Fibroblast of skin of scalp (primary cell): Measurements from ENCODE around the gene GABPB2.

Experiments used
- DNase-seq: peaks from one replicate; pipeline ENCODE4 v3.0.0-alpha.2; 2013

GABPB2 gene

GRCh38 chr1:151133018-151133806, 62.7 kb downstream of the GABPB2 start:
- DNase-seq = no peak

DNA sequence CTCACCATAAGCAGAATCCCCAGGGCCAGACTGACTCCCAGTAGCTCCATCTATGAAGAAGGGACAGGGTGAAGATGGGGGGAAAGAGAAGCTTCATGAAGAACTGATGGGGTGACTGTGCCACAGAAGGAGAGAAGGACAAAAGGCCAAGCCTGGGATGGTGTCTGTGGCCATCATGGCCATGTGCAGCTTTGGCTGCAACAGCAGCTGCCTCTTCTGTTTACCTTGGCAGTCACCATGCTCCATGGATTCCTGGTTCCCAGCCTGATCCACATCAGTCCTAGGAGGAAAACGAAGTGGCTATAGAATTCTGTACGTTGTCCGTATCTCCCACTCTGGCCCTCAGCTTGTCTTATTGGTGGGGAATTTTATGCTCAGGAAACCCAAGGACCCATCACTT, 63.8 kb downstream of the GABPB2 start:
- no peak for DNase-seq

GRCh38 chr1:151134991-151135390, 64.4 kb downstream of the GABPB2 start:
- no peak for DNase-seq

DNA sequence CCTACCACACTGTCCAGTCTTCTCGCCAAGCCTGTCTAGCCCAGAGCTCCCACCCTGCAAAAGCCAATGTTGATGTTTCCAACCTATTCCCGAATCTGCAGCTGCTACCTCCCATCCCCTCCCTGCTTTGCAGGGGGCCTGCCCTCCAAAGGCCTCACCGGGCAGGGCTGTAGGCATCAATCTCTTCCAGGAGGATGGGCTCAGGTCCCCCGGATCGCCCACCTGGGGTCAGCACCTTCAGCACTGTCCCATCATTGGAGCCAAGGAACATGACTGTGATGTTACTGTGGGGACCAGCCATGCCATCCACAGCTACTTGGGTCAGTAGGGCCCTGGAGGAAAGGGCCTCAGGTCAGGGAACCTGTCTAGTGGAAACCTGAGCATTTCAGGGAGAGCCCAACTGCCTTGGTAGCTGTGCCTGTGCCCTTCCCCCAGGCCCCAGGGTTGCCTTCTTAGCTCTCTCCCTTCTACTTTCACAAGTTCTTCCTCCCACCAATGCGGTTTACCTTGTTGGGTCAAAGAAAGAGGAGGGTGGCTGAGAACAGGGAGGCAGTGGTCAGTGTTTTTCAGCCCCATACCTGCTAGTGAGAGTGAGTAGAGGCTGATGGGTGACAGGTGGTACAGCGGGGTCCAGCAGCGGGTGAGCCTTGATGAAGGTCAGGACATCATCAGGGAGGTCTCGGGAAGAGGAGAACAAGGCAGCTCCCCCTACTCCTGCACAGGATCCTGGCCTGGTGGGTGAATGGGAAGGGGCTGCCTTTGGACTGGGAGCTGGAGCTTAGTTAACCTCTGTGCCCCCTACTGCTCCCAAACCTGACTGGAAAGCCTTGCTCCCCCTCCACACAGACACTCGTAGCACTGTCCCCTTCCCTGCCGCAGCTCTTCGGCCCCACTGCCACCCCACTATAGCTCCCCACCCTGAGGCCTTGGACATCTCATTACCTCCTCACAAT, 65.1 kb downstream of the GABPB2 start:
- no peak for DNase-seq

GRCh38 chr1:151137789-151138188, 67.2 kb downstream of the GABPB2 start:
- no peak for DNase-seq

DNA sequence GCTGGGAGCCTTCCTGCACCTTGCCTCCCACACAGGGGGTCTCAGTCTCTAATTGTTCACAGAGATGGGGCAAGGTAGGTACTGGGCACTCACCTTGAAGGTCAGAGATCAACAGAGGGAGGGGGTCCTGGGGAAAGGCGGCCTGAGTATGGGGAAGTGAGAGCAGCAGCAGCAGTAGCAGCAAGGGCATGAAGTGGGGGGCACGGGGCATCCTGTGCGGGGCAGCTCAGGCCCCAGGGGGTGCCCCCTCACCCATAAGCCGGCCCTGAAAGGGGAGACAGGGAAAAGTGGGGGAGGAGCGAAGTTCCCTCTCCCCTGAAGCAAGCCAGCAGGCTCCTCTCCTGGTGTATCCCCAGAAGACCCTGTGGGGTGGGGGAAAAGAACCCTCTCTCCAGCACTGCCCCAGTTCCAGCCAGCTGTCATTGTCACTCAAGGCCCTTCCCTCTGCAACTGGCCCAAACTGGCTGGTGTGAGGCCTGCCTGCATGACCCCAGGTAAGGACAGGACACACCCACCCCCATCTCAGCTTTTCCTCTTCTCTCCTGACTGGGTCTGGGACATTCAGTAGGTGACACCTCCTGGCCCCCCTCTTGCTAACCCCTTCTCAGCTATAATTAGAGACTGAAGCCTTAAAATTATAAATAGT, 72.0 kb downstream of the GABPB2 start:
- DNase-seq = no peak

DNA sequence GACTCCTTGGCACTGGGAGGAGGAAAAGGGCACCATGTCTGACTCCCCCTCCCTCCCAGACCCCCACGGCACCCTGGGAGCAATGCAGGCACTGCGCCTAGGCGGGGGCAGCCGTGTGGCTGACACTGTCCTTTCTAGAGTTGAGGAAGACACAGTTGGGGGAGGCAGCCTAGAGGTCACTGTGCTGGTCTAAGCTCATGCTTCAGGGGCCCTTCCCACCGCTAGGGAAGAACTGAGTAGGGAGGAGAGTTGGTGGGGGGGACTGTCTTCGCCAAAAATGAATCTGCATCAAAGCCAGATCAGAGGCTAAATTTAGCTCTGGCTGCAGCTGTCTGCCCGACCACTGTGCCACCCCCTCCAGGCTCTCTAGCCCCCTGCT, 72.5 kb downstream of the GABPB2 start:
- no peak for DNase-seq

GRCh38 chr1:151143986-151144385, 73.4 kb downstream of the GABPB2 start:
- no peak for DNase-seq

DNA sequence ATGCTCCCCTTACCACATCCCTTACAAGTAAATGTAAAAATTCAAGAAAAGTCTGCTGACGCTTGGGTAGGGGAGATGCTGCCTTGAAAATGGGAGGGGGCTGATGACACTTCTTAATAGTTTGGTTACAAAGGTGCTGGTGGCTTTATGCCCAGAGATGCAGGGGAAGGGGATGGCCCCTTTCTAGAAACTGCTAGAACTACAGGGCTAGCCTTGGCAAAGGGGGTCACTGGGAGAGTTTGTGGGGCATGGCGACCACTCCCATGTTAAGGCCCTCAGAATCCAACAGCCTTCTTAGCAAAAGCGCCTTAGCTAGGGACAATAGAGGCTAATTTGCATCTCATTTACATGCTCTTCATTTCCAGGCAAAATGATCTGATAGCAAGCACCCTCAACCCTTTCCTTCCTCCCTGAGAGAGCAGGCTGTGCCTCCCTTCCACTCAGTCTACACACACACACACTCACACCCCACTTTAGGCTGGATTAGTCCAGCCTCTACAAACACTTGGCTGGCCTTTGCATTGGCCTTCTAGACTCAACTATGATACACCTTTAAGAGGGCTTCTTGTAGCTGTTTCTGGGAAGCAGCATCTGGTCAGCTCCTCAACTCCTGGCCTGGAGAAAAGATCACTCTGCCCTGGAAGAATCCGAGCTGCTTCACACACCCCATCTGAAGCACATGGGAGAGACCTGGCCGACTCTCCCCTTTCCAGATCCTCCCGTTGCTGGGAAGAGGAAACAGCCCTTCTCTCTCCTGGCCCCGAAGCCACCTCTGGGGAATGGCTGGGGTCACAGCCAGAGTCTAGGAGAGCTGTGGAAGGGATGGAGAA, 74.1 kb downstream of the GABPB2 start:
- peak; percentile 16 for DNase-seq

DNA sequence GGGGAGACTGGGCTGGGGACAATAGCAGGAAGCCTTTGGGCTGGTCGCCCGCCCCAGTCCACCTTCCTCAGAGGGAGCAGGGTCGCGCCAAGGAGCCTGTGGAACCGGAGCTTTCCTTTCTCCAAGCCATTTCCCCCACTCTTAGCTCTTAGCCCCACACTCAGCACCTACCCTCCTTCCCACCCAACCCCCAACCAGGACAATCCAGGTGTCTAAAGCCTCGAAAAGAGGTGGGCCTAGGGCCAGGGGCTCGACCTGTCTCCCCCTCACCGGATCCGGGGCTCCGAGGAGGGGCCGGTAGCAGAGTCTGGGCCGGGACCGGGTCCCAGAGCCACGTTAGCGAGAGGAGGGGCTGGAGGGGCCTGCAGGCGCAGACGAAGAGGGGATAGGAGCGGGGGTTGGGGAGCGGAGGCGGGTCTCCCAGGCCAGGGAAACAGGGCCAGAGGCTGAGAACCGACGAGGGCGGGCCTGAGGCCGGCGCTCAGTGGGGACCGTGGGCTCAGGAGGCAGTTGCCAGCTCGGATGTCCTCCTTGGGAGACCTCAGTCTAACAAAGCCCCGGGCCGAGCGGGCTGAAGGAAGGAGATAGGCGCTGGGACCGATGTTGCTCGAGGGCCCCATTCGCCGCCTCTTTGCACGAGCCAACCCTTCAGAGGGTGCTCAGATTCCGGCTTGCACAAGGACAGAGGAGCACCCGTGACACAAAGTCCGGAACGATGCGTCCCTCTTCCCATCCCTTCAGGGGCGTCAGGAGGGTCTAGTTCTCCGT, 74.9 kb downstream of the GABPB2 start:
- peak; percentile 18 for DNase-seq

DNA sequence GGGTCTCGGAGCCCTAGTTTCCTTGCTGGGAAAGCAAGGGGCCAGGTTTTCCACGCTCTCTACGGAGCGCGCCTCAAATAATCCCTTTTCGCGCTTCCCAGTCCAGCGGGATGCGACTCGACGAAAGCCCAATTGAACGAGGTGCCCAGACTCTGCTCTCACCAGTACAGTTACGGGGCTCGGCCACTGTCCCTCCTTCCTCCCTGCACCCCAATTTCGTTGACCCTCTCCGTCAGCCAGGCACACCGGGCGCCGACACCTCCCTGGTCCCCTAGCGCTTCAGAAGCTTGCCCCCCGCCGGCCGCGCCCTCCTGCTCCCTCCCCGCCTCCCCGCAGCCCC, 75.5 kb downstream of the GABPB2 start:
- no peak for DNase-seq

- DNase-seq = peak; percentile 91
These were observed 76.0 kb downstream of the GABPB2 start, which contains the start of gene SEMA6C for GRCh38 chr1:151146412-151147131. Gene SEMA6C, minus strand, starts transcription at chr1:151146631. Its CDS starts 4,010 bp downstream, at chr1:151142621.

GRCh38 chr1:151147132-151147503, 76.6 kb downstream of the GABPB2 start:
- no peak for DNase-seq

- no peak for DNase-seq
These were observed 77.1 kb downstream of the GABPB2 start for GRCh38 chr1:151147665-151148064.

GRCh38 chr1:151156515-151156819, 85.9 kb downstream of the GABPB2 start, which contains the start of gene TNFAIP8L2:
Gene TNFAIP8L2, plus strand, starts transcription at chr1:151156649. Its CDS starts 2,049 bp downstream, at chr1:151158698.
- DNase-seq = no peak

GRCh38 chr1:151157067-151157531, 86.5 kb downstream of the GABPB2 start:
- no peak for DNase-seq

GRCh38 chr1:151158326-151158725, 87.8 kb downstream of the GABPB2 start:
- DNase-seq = no peak

DNA sequence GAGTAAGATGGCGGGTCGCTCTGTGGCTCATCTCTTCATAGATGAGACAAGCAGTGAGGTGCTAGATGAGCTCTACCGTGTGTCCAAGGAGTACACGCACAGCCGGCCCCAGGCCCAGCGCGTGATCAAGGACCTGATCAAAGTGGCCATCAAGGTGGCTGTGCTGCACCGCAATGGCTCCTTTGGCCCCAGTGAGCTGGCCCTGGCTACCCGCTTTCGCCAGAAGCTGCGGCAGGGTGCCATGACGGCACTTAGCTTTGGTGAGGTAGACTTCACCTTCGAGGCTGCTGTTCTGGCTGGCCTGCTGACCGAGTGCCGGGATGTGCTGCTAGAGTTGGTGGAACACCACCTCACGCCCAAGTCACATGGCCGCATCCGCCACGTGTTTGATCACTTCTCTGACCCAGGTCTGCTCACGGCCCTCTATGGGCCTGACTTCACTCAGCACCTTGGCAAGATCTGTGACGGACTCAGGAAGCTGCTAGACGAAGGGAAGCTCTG, 88.2 kb downstream of the GABPB2 start:
- DNase-seq = no peak

- no peak for DNase-seq
These were observed 88.8 kb downstream of the GABPB2 start for GRCh38 chr1:151159373-151159772.

DNA sequence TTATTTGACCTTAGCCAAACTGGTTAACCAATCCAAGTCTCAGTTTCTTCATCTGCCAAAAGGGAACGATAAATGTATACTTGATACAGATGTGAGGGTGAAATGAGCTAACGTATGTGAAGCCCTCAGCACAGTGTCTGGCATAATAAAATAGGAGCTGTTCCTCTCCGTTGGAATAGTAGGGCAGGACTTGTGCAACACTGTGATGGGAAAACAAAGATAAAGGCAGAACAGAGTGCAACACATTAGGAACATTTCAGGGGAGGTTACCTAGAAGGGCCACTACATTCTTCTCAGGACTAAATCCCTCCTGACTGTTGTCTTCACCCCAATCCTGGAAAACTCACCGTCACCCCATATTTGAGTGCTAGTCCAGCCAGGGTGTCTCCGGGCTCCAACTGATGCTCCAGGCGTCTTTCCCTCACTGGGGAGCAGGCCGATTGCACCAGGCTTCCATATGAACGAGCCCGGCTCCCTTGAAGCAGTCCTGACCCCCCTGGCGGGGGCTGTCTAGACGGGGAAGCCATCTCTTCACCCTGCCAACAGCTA, 94.2 kb downstream of the GABPB2 start:
- DNase-seq = no peak
